Keratinocyte (primary cell): ENCODE measurements around the gene SERINC1. TPM values are rescaled to one million over a fixed set of nuclear protein-coding genes. Genes with fewer than 3 reads are reported as not detected.

ENCODE experiments used
- DNase-seq: peaks from one replicate; pipeline ENCODE4 v3.0.0-alpha.2; 2011; ENCODE audit warnings: low read depth, missing footprints, low spot score
- FAIRE-seq: peaks from 2 replicates; lab custom pipeline; 2011; peaks lifted over from hg19 to GRCh38; lab: Jason Lieb, UNC
- H2AFZ ChIP-seq: 2 replicates; pipeline ENCODE4 v1.6.0; 2012; ENCODE audit warnings: low read length, control low read depth, inconsistent platforms; ENCODE audit not compliant: control insufficient read depth
- H3K27ac ChIP-seq: 2 replicates; pipeline ENCODE4 v1.5.1; 2011; ENCODE audit warnings: low read length; ENCODE audit not compliant: control insufficient read depth, insufficient read depth
- H3K27me3 ChIP-seq: 3 replicates; pipeline ENCODE4 v1.6.0; 2011; ENCODE audit warnings: low read length; ENCODE audit not compliant: control insufficient read depth, insufficient read depth; ENCODE audit errors: extremely low read depth
- H3K36me3 ChIP-seq, 2 experiments: 2 replicates in 1 of 2; 3 replicates in 1 of 2; pipeline ENCODE4 v1.5.1; 2011; ENCODE audit warnings: low read length in 2 of 2, mild to moderate bottlenecking in 1 of 2; ENCODE audit not compliant: control insufficient read depth in 2 of 2, insufficient read depth in 2 of 2; ENCODE audit errors: extremely low read depth in 1 of 2
- H3K4me1 ChIP-seq: 3 replicates; pipeline ENCODE4 v1.5.1; 2011; ENCODE audit warnings: low read length; ENCODE audit not compliant: control insufficient read depth, insufficient read depth; ENCODE audit errors: extremely low read depth
- H3K4me2 ChIP-seq: 3 replicates; pipeline ENCODE4 v1.6.0; 2011; ENCODE audit warnings: low read depth, low read length; ENCODE audit not compliant: control insufficient read depth, insufficient read depth; ENCODE audit errors: extremely low read depth
- H3K4me3 ChIP-seq, 3 experiments: fragments of 200-600 bp in 1 of 3; sonication (generic) in 1 of 3; 2 replicates in 2 of 3; 3 replicates in 1 of 3; pipeline ENCODE4 v1.5.1; 2011 to 2016; ENCODE audit warnings: low read length in 3 of 3, mild to moderate bottlenecking in 3 of 3, control low read depth in 2 of 3, inconsistent platforms in 1 of 3, low read depth in 1 of 3, mixed read lengths in 1 of 3, mixed run types in 1 of 3, moderate library complexity in 1 of 3; ENCODE audit not compliant: control insufficient read depth in 2 of 3, insufficient read depth in 2 of 3; ENCODE audit errors: extremely low read depth in 1 of 3
- H3K79me2 ChIP-seq: 2 replicates; pipeline ENCODE4 v1.6.0; 2012; ENCODE audit warnings: low read length; ENCODE audit not compliant: control insufficient read depth, insufficient read depth
- H3K9ac ChIP-seq: 3 replicates; pipeline ENCODE4 v1.6.0; 2011; ENCODE audit warnings: low read length; ENCODE audit not compliant: control insufficient read depth, insufficient read depth; ENCODE audit errors: extremely low read depth
- H3K9me1 ChIP-seq: 3 replicates; pipeline ENCODE4 v1.6.0; 2011; ENCODE audit warnings: low read length; ENCODE audit not compliant: control insufficient read depth, insufficient read depth; ENCODE audit errors: extremely low read depth
- H3K9me3 ChIP-seq: 2 replicates; pipeline ENCODE4 v1.5.1; 2012; ENCODE audit warnings: low read depth, low read length; ENCODE audit not compliant: control insufficient read depth
- H4K20me1 ChIP-seq: 3 replicates; pipeline ENCODE4 v1.6.0; 2011; ENCODE audit warnings: low read length; ENCODE audit not compliant: control insufficient read depth, insufficient read depth; ENCODE audit errors: extremely low read depth
- CTCF ChIP-seq, 3 experiments: IDR thresholded peaks in 1 of 3; conservative IDR thresholded peaks in 1 of 3; optimal IDR thresholded peaks in 1 of 3; 2 replicates in 2 of 3; 3 replicates in 1 of 3; pipeline versions ENCODE3 to v1.5.1; 2011; ENCODE audit warnings: low read length in 3 of 3, mild to moderate bottlenecking in 3 of 3, moderate library complexity in 2 of 3, control low read depth in 1 of 3, inconsistent platforms in 1 of 3; ENCODE audit not compliant: insufficient read depth in 2 of 3; ENCODE audit errors: extremely low read depth in 1 of 3
- EZH2 ChIP-seq: IDR thresholded peaks from one replicate; pipeline ENCODE4 v1.6.1; 2012; ENCODE audit warnings: inconsistent platforms, mild to moderate bottlenecking, low read length, moderate library complexity
- dilution Hi-C: fragments of 300-500 bp; cut with MboI; formaldehyde crosslinking; loops from one replicate; pipeline ENCODE4 v1.7.0; 2020; ENCODE audit warnings: low sequenced_read_pairs; ENCODE audit not compliant: extremely low pct_ligation_motif_present
- polyA plus RNA-seq, 5 experiments: library from polyadenylated mRNA; depleted of rRNA in 3 of 5; stranded (reverse) in 3 of 5; stranded (forward) in 1 of 5; unstranded in 1 of 5; fragments of >200 nt; gene quantifications; 1 replicate in 1 of 5; 2 replicates in 3 of 5; 3 replicates in 1 of 5; pipeline versions ENCODE4 v1.2.1 to v1.2.3, GENCODE V29; 2011 to 2012; ENCODE audit warnings: missing spikeins in 2 of 5, low read depth in 1 of 5, low replicate concordance in 1 of 5

Gene SERINC1
- polyA plus RNA-seq, 1 donor (not counting 4 experiments of a cell fraction or from before 2014, with no cell fraction given) = 116 TPM

DNA sequence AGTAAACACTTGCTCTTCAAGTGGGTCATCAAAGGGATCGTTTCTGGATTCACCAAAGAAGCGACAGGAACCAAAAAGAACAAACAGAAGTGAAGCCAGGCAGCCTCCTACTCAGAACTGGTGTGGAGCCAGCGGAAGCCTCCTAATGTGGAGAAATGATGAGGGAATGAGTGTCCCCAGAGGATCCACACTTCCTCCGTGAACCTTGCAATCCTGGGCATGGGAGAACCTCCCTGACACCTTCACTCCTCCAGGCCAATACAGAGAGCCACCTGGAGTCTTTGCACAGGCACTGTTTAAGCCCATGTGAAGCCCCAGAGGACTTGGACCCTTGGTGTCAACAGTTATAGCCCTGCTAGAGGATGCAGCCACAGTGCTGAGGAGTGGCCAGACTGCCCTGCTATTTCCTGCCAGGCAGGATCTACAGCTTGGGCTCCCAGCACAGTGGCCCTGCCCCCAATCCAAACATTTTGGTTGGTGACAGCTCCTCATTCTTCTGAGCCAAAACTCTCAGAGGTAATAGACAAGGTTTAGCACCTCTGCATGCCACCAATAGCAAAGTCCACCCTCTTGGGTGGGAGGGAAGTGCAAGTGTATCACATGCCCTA, 23.2 kb upstream of the SERINC1 start:
- Histone ChIP-seq H3K9me1 (no peaks in the 10 kb centered on the region), H3K9ac (no peak overlapping the region), H3K4me1 (no peaks in the 10 kb centered on the region), H3K4me2 (no peak overlapping the region), H3K79me2 (no peaks in the 10 kb centered on the region), H3K27ac (no peak overlapping the region), H3K36me3 (no peaks in the 10 kb centered on the region), H3K4me3 (no peak overlapping the region), H3K27me3 (no peaks in the 10 kb centered on the region), H3K9me3 (no peaks in the 10 kb centered on the region), H2AFZ (no peak overlapping the region), H4K20me1 (no peaks in the 10 kb centered on the region)
- no peak for TF ChIP-seq EZH2
- TF ChIP-seq CTCF (optimal IDR thresholded peaks at IDR 0.05 in 1 of 3, IDR thresholded peaks at IDR 0.05 in 1 of 3, conservative IDR thresholded peaks at IDR 0.05 in 1 of 3; ENCODE audit: extremely low read depth in 1 of 3, insufficient read depth in 2 of 3, low read length in 3 of 3) = no peak
- DNase-seq (no peak), FAIRE-seq (no peak)
- dilution Hi-C loops = no loop called here

- no peak overlapping the region for H3K27ac ChIP-seq
- DNase-seq = peak; percentile 13
- H3K9ac ChIP-seq = no peak overlapping the region
- H2AFZ ChIP-seq = no peak overlapping the region
- H3K9me1 ChIP-seq = no peaks in the 10 kb centered on the region
- TF ChIP-seq EZH2 = no peak
- peak; percentile 78 to 89 (median 85) for TF ChIP-seq CTCF (optimal IDR thresholded peaks at IDR 0.05 in 1 of 3, IDR thresholded peaks at IDR 0.05 in 1 of 3, conservative IDR thresholded peaks at IDR 0.05 in 1 of 3; ENCODE audit: extremely low read depth in 1 of 3, insufficient read depth in 2 of 3, low read length in 3 of 3)
- dilution Hi-C loops = no loop called here
- H3K79me2 ChIP-seq = no peaks in the 10 kb centered on the region
- FAIRE-seq = no peak
- no peak overlapping the region for H3K4me2 ChIP-seq
- H3K4me3 ChIP-seq = no peak overlapping the region
- no peaks in the 10 kb centered on the region for H3K9me3 ChIP-seq
- no peaks in the 10 kb centered on the region for H4K20me1 ChIP-seq
- H3K27me3 ChIP-seq = no peaks in the 10 kb centered on the region
- no peaks in the 10 kb centered on the region for H3K4me1 ChIP-seq
- no peaks in the 10 kb centered on the region for H3K36me3 ChIP-seq
These were observed 20.4 kb upstream of the SERINC1 start for GRCh38 chr6:122491919-122492555.
